Stomach smooth muscle (tissue), 2 donors: Measurements from ENCODE around the gene RBM45.
"Not testable (repeated sequence)": the region's sequence is repeated elsewhere in the genome, so short reads cannot be mapped to it uniquely, and the experiment has no call there.

Experiments
- H3K27ac ChIP-seq: one replicate; pipeline ENCODE4 v1.7.0; 2013; ENCODE audit warnings: mild to moderate bottlenecking, low read length, inconsistent platforms
- H3K27me3 ChIP-seq, 2 donors: one replicate each; pipeline ENCODE4 v1.7.0; 2013; ENCODE audit warnings: low read length in 2 of 2; ENCODE audit not compliant: insufficient read depth in 2 of 2, control insufficient read depth in 1 of 2
- H3K36me3 ChIP-seq, 2 donors: one replicate each; pipeline ENCODE4 v1.7.0; 2013; ENCODE audit warnings: low read length in 2 of 2; ENCODE audit not compliant: control insufficient read depth in 2 of 2, insufficient read depth in 2 of 2
- H3K4me1 ChIP-seq: one replicate; pipeline ENCODE4 v1.7.0; 2013; ENCODE audit warnings: low read length; ENCODE audit not compliant: control insufficient read depth, insufficient read depth
- H3K4me3 ChIP-seq, 2 donors: one replicate each; pipeline ENCODE4 v1.7.0; 2013; ENCODE audit warnings: low read length in 2 of 2
- H3K9ac ChIP-seq, 2 donors: one replicate each; pipeline ENCODE4 v1.7.0; 2013; ENCODE audit warnings: low read length in 2 of 2, mild to moderate bottlenecking in 1 of 2
- H3K9me3 ChIP-seq, 2 donors: one replicate each; pipeline ENCODE4 v1.7.0; 2013; ENCODE audit warnings: low read length in 2 of 2; ENCODE audit not compliant: control insufficient read depth in 2 of 2
- donor health status: healthy.
- donor health status: Pancreatic carcinoma.

The RBM45 gene

GRCh38 chr2:178136321-178137025 lies 24.2 kb downstream of the RBM45 start:
- Histone ChIP-seq H3K36me3 (peaks cover 0 to 6% of the 10 kb centered on the region in 2 donors), H3K27ac (no peak overlapping the region), H3K4me1 (no peaks in the 10 kb centered on the region), H3K9ac (no peak overlapping the region), H3K27me3 (no peaks in the 10 kb centered on the region), H3K4me3 (no peak overlapping the region), H3K9me3 (no peaks in the 10 kb centered on the region)

- Histone ChIP-seq H3K9me3 (no peaks in the 10 kb centered on the region), H3K27me3 (peaks cover 0 to 3% of the 10 kb centered on the region in 2 donors), H3K27ac (no peak overlapping the region), H3K4me3 (no peak overlapping the region), H3K9ac (no peak overlapping the region), H3K36me3 (no peaks in the 10 kb centered on the region), H3K4me1 (no peaks in the 10 kb centered on the region)
Observed at GRCh38 chr2:178142274-178143065, 30.2 kb downstream of the RBM45 start.

GRCh38 chr2:178143481-178143880 lies 31.2 kb downstream of the RBM45 start:
- Histone ChIP-seq H3K9me3 (no peaks in the 10 kb centered on the region), H3K4me3 (no peak overlapping the region), H3K27me3 (peaks cover 0 to 3% of the 10 kb centered on the region in 2 donors), H3K9ac (no peak overlapping the region), H3K27ac (no peak overlapping the region), H3K36me3 (no peaks in the 10 kb centered on the region), H3K4me1 (no peaks in the 10 kb centered on the region)

GRCh38 chr2:178152033-178152432 lies 39.8 kb downstream of the RBM45 start:
- no peak overlapping the region for H3K4me3 ChIP-seq
- H3K9ac ChIP-seq: no peak overlapping the region
- no peaks in the 10 kb centered on the region for H3K36me3 ChIP-seq
- H3K4me1 ChIP-seq: peaks cover 2% of the 10 kb centered on the region
- no peak overlapping the region for H3K27ac ChIP-seq
- H3K27me3 ChIP-seq: peaks cover 0 to 4% of the 10 kb centered on the region in 2 donors
- H3K9me3 ChIP-seq: no peaks in the 10 kb centered on the region

- Histone ChIP-seq H3K36me3 (no peaks in the 10 kb centered on the region), H3K27ac (no peak overlapping the region), H3K4me3 (no peak overlapping the region), H3K9me3 (no peaks in the 10 kb centered on the region), H3K27me3 (peaks cover 0 to 4% of the 10 kb centered on the region in 2 donors), H3K4me1 (peaks cover 2% of the 10 kb centered on the region), H3K9ac (no peak overlapping the region)
Observed at GRCh38 chr2:178152542-178152941, 40.3 kb downstream of the RBM45 start.

- H3K27me3 ChIP-seq: peaks cover 0 to 4% of the 10 kb centered on the region in 2 donors
- no peak overlapping the region for H3K9ac ChIP-seq
- H3K36me3 ChIP-seq: no peaks in the 10 kb centered on the region
- H3K27ac ChIP-seq: no peak overlapping the region
- H3K4me3 ChIP-seq: no peak overlapping the region
- no peaks in the 10 kb centered on the region for H3K9me3 ChIP-seq
- H3K4me1 ChIP-seq: peaks cover 2% of the 10 kb centered on the region
Observed at GRCh38 chr2:178152977-178153376, 40.7 kb downstream of the RBM45 start.

- not testable (repeated sequence) for H3K4me3 ChIP-seq, H3K36me3 ChIP-seq, H3K9me3 ChIP-seq, H3K27ac ChIP-seq, H3K27me3 ChIP-seq, H3K4me1 ChIP-seq, H3K9ac ChIP-seq
Observed at GRCh38 chr2:178153878-178154277, 41.6 kb downstream of the RBM45 start.

- H3K27me3 ChIP-seq: no peaks in the 10 kb centered on the region
Observed at GRCh38 chr2:178155524-178155923, 43.3 kb downstream of the RBM45 start.

GRCh38 chr2:178157574-178157973 lies 45.3 kb downstream of the RBM45 start:
- no peaks in the 10 kb centered on the region for H3K9me3 ChIP-seq
- H3K27ac ChIP-seq: no peak overlapping the region
- H3K9ac ChIP-seq: no peak overlapping the region
- no peaks in the 10 kb centered on the region for H3K4me1 ChIP-seq
- H3K27me3 ChIP-seq: no peaks in the 10 kb centered on the region
- no peaks in the 10 kb centered on the region for H3K36me3 ChIP-seq
- H3K4me3 ChIP-seq: no peak overlapping the region

More at GRCh38 chr2:178155524-178155923, 43.3 kb downstream of the RBM45 start:
- H3K9me3 ChIP-seq: no peaks in the 10 kb centered on the region
- H3K36me3 ChIP-seq: no peaks in the 10 kb centered on the region
- H3K27ac ChIP-seq: no peak overlapping the region
- peaks cover 2% of the 10 kb centered on the region for H3K4me1 ChIP-seq
- H3K9ac ChIP-seq: no peak overlapping the region
- H3K4me3 ChIP-seq: no peak overlapping the region

GRCh38 chr2:178159966-178160365 lies 47.7 kb downstream of the RBM45 start:
- no peak overlapping the region for H3K4me3 ChIP-seq
- no peak overlapping the region for H3K9ac ChIP-seq
- H3K27ac ChIP-seq: no peak overlapping the region
- no peaks in the 10 kb centered on the region for H3K9me3 ChIP-seq
- no peaks in the 10 kb centered on the region for H3K27me3 ChIP-seq
- H3K36me3 ChIP-seq: no peaks in the 10 kb centered on the region
- no peaks in the 10 kb centered on the region for H3K4me1 ChIP-seq

GRCh38 chr2:178160601-178161000 lies 48.4 kb downstream of the RBM45 start:
- H3K27me3 ChIP-seq: no peaks in the 10 kb centered on the region
- H3K4me3 ChIP-seq: no peak overlapping the region
- H3K27ac ChIP-seq: no peak overlapping the region
- H3K9ac ChIP-seq: no peak overlapping the region
- H3K9me3 ChIP-seq: no peaks in the 10 kb centered on the region
- H3K4me1 ChIP-seq: no peaks in the 10 kb centered on the region
- no peaks in the 10 kb centered on the region for H3K36me3 ChIP-seq
